ENCODE measurements around the gene MYL3.

- no peak for TF ChIP-seq CTCF (IDR thresholded peaks at IDR 0.05; ENCODE audit: low read depth, low read length, poor library complexity, severe bottlenecking)
- no peak for TF ChIP-seq EZH2phosphoT487 (IDR thresholded peaks at IDR 0.05; ENCODE audit: borderline replicate concordance, low read length)
These were observed 12.8 kb downstream of the MYL3 start for GRCh38 chr3:46850468-46850779.

Measured in DOHH2 (cell line).